ENCODE results near the gene FXR2.
"Not testable (repeated sequence)": the region's sequence is repeated elsewhere in the genome, so short reads cannot be mapped to it uniquely, and the experiment has no call there.

FXR2 gene

GRCh38 chr17:7627250-7628121, 12.8 kb upstream of the FXR2 start, which contains the start of gene SAT2:
SAT2 (minus strand) TSS chr17:7627821; CDS start chr17:7627635, 186 bp downstream.
- peak; percentile 98 for DNase-seq

GRCh38 chr17:7626956-7627249, 12.2 kb upstream of the FXR2 start:
- DNase-seq = no peak

GRCh38 chr17:7626307-7626706, 11.6 kb upstream of the FXR2 start:
- no peak for DNase-seq

GRCh38 chr17:7625749-7626148, 11.1 kb upstream of the FXR2 start:
- DNase-seq = not testable (repeated sequence)

GRCh38 chr17:7623661-7624060, 9.0 kb upstream of the FXR2 start:
- no peak for DNase-seq

- DNase-seq = no peak
These were observed 6.1 kb upstream of the FXR2 start for GRCh38 chr17:7620835-7621234.

GRCh38 chr17:7618608-7619007, 3.9 kb upstream of the FXR2 start:
- DNase-seq = no peak

GRCh38 chr17:7615265-7615747, 609 bp upstream of the FXR2 start:
- no peak for DNase-seq

- no peak for DNase-seq
These were observed 800 bp downstream of the FXR2 start for GRCh38 chr17:7613769-7614424.

GRCh38 chr17:7612294-7612640, 2.4 kb downstream of the FXR2 start:
- no peak for DNase-seq

GRCh38 chr17:7611635-7612293, 2.9 kb downstream of the FXR2 start:
- no peak for DNase-seq

- DNase-seq = no peak
These were observed 4.1 kb downstream of the FXR2 start for GRCh38 chr17:7610641-7611040.

GRCh38 chr17:7606280-7606679, 8.4 kb downstream of the FXR2 start:
- DNase-seq = no peak

GRCh38 chr17:7597561-7597960, 17.1 kb downstream of the FXR2 start:
- DNase-seq = not testable (repeated sequence)

GRCh38 chr17:7593296-7593695, 21.4 kb downstream of the FXR2 start:
- DNase-seq = no peak

GRCh38 chr17:7592422-7593021, 22.2 kb downstream of the FXR2 start:
- DNase-seq = peak; percentile 38

GRCh38 chr17:7591596-7591995, 23.1 kb downstream of the FXR2 start:
- DNase-seq = no peak

- peak; percentile 44 for DNase-seq
These were observed 24.0 kb downstream of the FXR2 start for GRCh38 chr17:7590743-7591142.

- peak; percentile 45 for DNase-seq
These were observed 24.6 kb downstream of the FXR2 start, which contains the start of gene SOX15 for GRCh38 chr17:7589891-7590691. SOX15 (minus strand) TSS chr17:7590094; CDS start chr17:7589676, 418 bp downstream.

GRCh38 chr17:7589204-7589868, 25.4 kb downstream of the FXR2 start:
- DNase-seq = peak; percentile 87

GRCh38 chr17:7588553-7589203, 26.0 kb downstream of the FXR2 start:
- DNase-seq = no peak
